Kidney (tissue), 14 donors: ENCODE results near the gene MAPRE3. TPM values are rescaled to one million over a fixed set of nuclear protein-coding genes. Genes with fewer than 3 reads are reported as not detected.
"Not testable (repeated sequence)": the region's sequence is repeated elsewhere in the genome, so short reads cannot be mapped to it uniquely, and the experiment has no call there.

ENCODE experiments used
- DNase-seq, 5 donors: peaks; one replicate each; pipeline ENCODE4 v3.0.0-alpha.2; 2013 to 2020
- FAIRE-seq: peaks from 2 replicates; lab custom pipeline; 2012; peaks lifted over from hg19 to GRCh38; lab: Jason Lieb, UNC
- H3K27ac ChIP-seq, 2 donors: one replicate each; pipeline ENCODE4 v1.7.0; 2013; ENCODE audit warnings: low read depth in 2 of 2, low read length in 2 of 2, inconsistent platforms in 1 of 2
- H3K27me3 ChIP-seq: one replicate; pipeline ENCODE4 v1.7.1; 2013; ENCODE audit warnings: low read length, inconsistent platforms; ENCODE audit not compliant: control insufficient read depth, insufficient read depth
- H3K36me3 ChIP-seq, 3 donors: one replicate each; pipeline versions ENCODE4 v1.7.0 to v1.7.1; 2013; ENCODE audit warnings: low read length in 3 of 3, control low read depth in 1 of 3, inconsistent platforms in 1 of 3; ENCODE audit not compliant: insufficient read depth in 3 of 3, control insufficient read depth in 2 of 3
- H3K4me1 ChIP-seq, 3 donors: one replicate each; pipeline versions ENCODE4 v1.7.0 to v1.7.1; 2013; ENCODE audit warnings: low read length in 3 of 3, inconsistent platforms in 1 of 3, low read depth in 1 of 3; ENCODE audit not compliant: control insufficient read depth in 2 of 3, insufficient read depth in 2 of 3
- H3K4me3 ChIP-seq, 3 donors: one replicate each; pipeline versions ENCODE4 v1.7.0 to v1.8.1; 2013; ENCODE audit warnings: low read length in 3 of 3, control low read depth in 1 of 3, inconsistent platforms in 1 of 3
- H3K9ac ChIP-seq, 3 donors: one replicate each; pipeline versions ENCODE4 v1.7.0 to v1.7.1; 2013; ENCODE audit warnings: low read length in 3 of 3, control low read depth in 1 of 3, inconsistent platforms in 1 of 3
- H3K9me3 ChIP-seq, 3 donors: one replicate each; pipeline versions ENCODE4 v1.7.0 to v1.7.1; 2013; ENCODE audit warnings: low read length in 3 of 3, control low read depth in 1 of 3, inconsistent platforms in 1 of 3; ENCODE audit not compliant: control insufficient read depth in 2 of 3, insufficient read depth in 1 of 3
- intact Hi-C: fragments of 100-400 bp; cut with DNase I; formaldehyde crosslinking; loops from one replicate; pipeline ENCODE4 v1.11.1; 2022
- polyA plus RNA-seq: library from polyadenylated mRNA; stranded (reverse); fragments of 350-450 nt; fragmentation: Illumina TruSeq; extraction: RNeasy Lipid Tissue Mini Kit (QIAGEN cat#74804); gene quantifications from one replicate; pipeline ENCODE4 v1.2.3, GENCODE V29; 2014; ENCODE audit warnings: low read depth, low replicate concordance; ENCODE audit not compliant: insufficient read depth
- total RNA-seq: library from RNA; stranded (reverse); fragmentation: NEBNext Ultra II Directional; extraction: Animal tissue kit (Norgen Biotek cat#: 25700); gene quantifications from one replicate; pipeline ENCODE4 v1.2.1, GENCODE V29; 2021
- TF ChIP-seq, protein P1 (sequence below): IDR thresholded peaks from 3 replicates; pipeline ENCODE4 v1.5.1; 2012; ENCODE audit warnings: mild to moderate bottlenecking, moderate library complexity, borderline replicate concordance; ENCODE audit not compliant: insufficient read depth; ENCODE audit errors: extremely low read depth
- donor health status: control.
- donor health status: control.
- donor health status: control.
- donor health status: control.
- donor health status: control.
- donor health status: DM: yes; HTN: yes; CAD: no.
- donor health status: Normal renal cell carcinoma (clear cell type).

The MAPRE3 gene
- total and polyA plus RNA-seq, 2 donors from 2014 or later, result 17.9 to 49.6 TPM

DNA sequence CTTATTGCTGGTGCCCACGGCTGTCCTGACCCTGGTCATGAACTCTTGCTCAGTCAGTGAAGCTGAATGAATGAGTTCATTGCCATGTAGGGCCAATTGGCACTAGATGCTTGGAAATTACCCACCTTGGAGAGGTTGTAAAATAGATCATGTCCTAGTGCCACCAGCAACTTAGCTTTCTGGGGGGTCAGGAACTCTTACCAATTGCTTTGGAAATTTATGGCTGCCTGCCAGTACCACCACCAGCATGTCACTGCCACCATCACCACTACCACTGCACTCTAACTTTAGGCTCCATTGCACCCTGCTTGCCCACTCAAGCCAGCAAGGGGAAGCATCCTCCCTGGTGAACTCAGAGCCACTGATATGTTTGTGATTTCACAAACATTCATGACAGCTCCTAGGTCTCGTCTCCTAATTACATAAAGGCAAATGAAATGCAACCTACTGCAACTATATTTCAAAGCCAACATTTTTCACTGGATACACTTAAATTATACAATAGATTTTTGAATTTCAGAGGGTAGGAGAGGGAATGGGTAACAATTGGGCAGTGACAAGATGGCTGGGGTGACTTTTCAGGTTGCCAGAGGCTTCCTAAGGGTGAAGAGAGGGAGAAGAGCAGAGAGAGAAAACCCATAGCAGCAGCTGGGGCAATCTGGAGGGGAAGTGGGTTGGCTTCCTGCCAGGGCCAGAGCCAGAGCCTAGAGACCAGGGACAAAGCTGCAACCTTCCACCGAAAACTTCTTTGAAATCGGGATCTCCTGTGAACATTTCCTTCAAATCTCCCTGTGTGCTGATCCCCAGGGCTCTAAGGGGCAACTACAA is 104.5 kb downstream of the MAPRE3 start:
- H3K9ac ChIP-seq, result no peak overlapping the region
- TF ChIP-seq, protein P1, sequence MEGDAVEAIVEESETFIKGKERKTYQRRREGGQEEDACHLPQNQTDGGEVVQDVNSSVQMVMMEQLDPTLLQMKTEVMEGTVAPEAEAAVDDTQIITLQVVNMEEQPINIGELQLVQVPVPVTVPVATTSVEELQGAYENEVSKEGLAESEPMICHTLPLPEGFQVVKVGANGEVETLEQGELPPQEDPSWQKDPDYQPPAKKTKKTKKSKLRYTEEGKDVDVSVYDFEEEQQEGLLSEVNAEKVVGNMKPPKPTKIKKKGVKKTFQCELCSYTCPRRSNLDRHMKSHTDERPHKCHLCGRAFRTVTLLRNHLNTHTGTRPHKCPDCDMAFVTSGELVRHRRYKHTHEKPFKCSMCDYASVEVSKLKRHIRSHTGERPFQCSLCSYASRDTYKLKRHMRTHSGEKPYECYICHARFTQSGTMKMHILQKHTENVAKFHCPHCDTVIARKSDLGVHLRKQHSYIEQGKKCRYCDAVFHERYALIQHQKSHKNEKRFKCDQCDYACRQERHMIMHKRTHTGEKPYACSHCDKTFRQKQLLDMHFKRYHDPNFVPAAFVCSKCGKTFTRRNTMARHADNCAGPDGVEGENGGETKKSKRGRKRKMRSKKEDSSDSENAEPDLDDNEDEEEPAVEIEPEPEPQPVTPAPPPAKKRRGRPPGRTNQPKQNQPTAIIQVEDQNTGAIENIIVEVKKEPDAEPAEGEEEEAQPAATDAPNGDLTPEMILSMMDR, result no peak
- no peaks in the 10 kb centered on the region for H3K36me3 ChIP-seq
- no peak for FAIRE-seq
- H3K27me3 ChIP-seq, result no peaks in the 10 kb centered on the region
- intact Hi-C loops, result no loop called here
- no peak overlapping the region for H3K4me3 ChIP-seq
- H3K9me3 ChIP-seq, result no peaks in the 10 kb centered on the region
- H3K4me1 ChIP-seq, result peaks cover 8 to 14% (median 9%) of the 10 kb centered on the region in 3 donors
- H3K27ac ChIP-seq, result no peak overlapping the region
- DNase-seq, result peak in 2 of 5 donors; percentile 44 to 62

DNA sequence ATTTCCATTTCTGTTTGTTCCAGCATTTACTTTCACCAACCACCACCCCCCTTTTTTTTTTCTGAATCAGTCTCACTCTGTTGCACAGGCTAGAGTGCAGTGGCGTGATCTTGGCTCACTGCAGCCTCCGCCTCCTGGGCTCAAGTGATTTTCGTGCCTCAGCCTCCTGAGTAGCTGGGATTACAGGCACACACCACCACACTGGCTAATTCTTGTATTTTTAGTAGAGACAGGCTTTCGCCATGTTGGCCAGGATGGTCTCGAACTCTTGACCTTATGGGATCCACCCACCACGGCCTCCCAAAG is 105.1 kb downstream of the MAPRE3 start:
- H3K4me3 ChIP-seq, H3K27ac ChIP-seq, H3K9ac ChIP-seq, H3K36me3 ChIP-seq, H3K9me3 ChIP-seq, intact Hi-C loops, FAIRE-seq, H3K27me3 ChIP-seq, DNase-seq: not testable (repeated sequence)
- H3K4me1 ChIP-seq, result peaks cover 3 to 11% (median 9%) of the 10 kb centered on the region in 3 donors

DNA sequence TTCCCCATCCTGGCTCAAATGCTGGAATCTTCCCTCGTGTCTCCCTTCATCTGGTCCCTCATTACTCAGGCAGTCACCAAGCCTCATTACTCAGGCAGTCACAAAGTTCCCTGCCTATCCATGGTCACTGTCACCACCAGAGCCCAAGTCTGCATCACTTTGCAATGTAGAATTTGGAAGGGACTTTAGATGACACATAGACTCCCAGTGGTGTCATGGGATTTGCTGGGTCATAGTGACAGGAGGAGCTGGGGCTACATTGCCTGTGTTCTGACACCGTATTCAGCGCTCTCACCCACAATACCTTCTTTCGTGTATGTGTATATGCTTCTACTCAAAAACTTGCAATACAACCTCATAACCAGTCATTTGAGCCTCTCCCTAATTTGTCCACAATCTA is 105.9 kb downstream of the MAPRE3 start:
- no peak overlapping the region for H3K4me3 ChIP-seq
- H3K27ac ChIP-seq, result peak overlapping the region in 1 of 2 donors; percentile 29
- no peaks in the 10 kb centered on the region for H3K9me3 ChIP-seq
- no peaks in the 10 kb centered on the region for H3K36me3 ChIP-seq
- peaks cover 0 to 15% (median 9%) of the 10 kb centered on the region in 3 donors for H3K4me1 ChIP-seq
- no peaks in the 10 kb centered on the region for H3K27me3 ChIP-seq
- no peak overlapping the region for H3K9ac ChIP-seq
- FAIRE-seq (no peak), DNase-seq (no peak)
- TF ChIP-seq, protein P1, result no peak
- intact Hi-C loops, result no loop called here

Other genes starting within 250 kb of the MAPRE3 start
- gene SLC35F6, start 206.4 kb upstream of the MAPRE3 start, total RNA-seq, result 63.7 TPM
- 43.1 TPM for gene SLC35F6, start 206.4 kb upstream of the MAPRE3 start, polyA plus RNA-seq
- 0.63 TPM for gene CENPA, start 184.6 kb upstream of the MAPRE3 start, total RNA-seq
- gene CENPA, start 184.6 kb upstream of the MAPRE3 start, polyA plus RNA-seq, result not detected
- not detected for gene DPYSL5, start 122.5 kb upstream of the MAPRE3 start, total RNA-seq
- not detected for gene DPYSL5, start 122.5 kb upstream of the MAPRE3 start, polyA plus RNA-seq
- 74.8 TPM for gene TMEM214, start 62.3 kb downstream of the MAPRE3 start, total RNA-seq
- gene TMEM214, start 62.3 kb downstream of the MAPRE3 start, polyA plus RNA-seq, result 50.5 TPM
- 36.5 TPM for gene AGBL5, start 81.0 kb downstream of the MAPRE3 start, total RNA-seq
- 33.4 TPM for gene AGBL5, start 81.0 kb downstream of the MAPRE3 start, polyA plus RNA-seq
- gene OST4, start 101.0 kb downstream of the MAPRE3 start, total RNA-seq, result 260 TPM
- 718 TPM for gene OST4, start 101.0 kb downstream of the MAPRE3 start, polyA plus RNA-seq
- gene EMILIN1, start 108.0 kb downstream of the MAPRE3 start, total RNA-seq, result 75.2 TPM
- gene EMILIN1, start 108.0 kb downstream of the MAPRE3 start, polyA plus RNA-seq, result 32.1 TPM
- 18.7 TPM for gene KHK, start 116.1 kb downstream of the MAPRE3 start, total RNA-seq
- 538 TPM for gene KHK, start 116.1 kb downstream of the MAPRE3 start, polyA plus RNA-seq
- 3.7 TPM for gene CGREF1, start 148.5 kb downstream of the MAPRE3 start, total RNA-seq
- 3.8 TPM for gene CGREF1, start 148.5 kb downstream of the MAPRE3 start, polyA plus RNA-seq
- 0.69 TPM for gene ABHD1, start 153.2 kb downstream of the MAPRE3 start, total RNA-seq
- 2.9 TPM for gene ABHD1, start 153.2 kb downstream of the MAPRE3 start, polyA plus RNA-seq
- 46.1 TPM for gene PREB, start 164.0 kb downstream of the MAPRE3 start, total RNA-seq
- 66.7 TPM for gene PREB, start 164.0 kb downstream of the MAPRE3 start, polyA plus RNA-seq
- not detected for gene PRR30, start 168.8 kb downstream of the MAPRE3 start, total RNA-seq
- not detected for gene PRR30, start 168.8 kb downstream of the MAPRE3 start, polyA plus RNA-seq
- 0.38 TPM for gene TCF23, start 178.4 kb downstream of the MAPRE3 start, total RNA-seq
- not detected for gene TCF23, start 178.4 kb downstream of the MAPRE3 start, polyA plus RNA-seq
- 119 TPM for gene ATRAID, start 241.4 kb downstream of the MAPRE3 start, total RNA-seq
- 279 TPM for gene ATRAID, start 241.4 kb downstream of the MAPRE3 start, polyA plus RNA-seq
- gene SLC5A6, start 241.6 kb downstream of the MAPRE3 start, total RNA-seq, result 27.8 TPM
- gene SLC5A6, start 241.6 kb downstream of the MAPRE3 start, polyA plus RNA-seq, result 10.8 TPM
- 43.4 TPM for gene CAD, start 246.7 kb downstream of the MAPRE3 start, total RNA-seq
- 8.8 TPM for gene CAD, start 246.7 kb downstream of the MAPRE3 start, polyA plus RNA-seq